H1 (cell line): ENCODE results near the gene TADA2B. TPM values are rescaled to one million over a fixed set of nuclear protein-coding genes. Genes with fewer than 3 reads are reported as not detected.

Experiments
- CTCF ChIA-PET: fragments of 300-600 bp; sonication (Branson Sonifier 250); formaldehyde crosslinking; loops from one replicate; lab custom pipeline; 2021; ENCODE audit not compliant: partially characterized antibody; lab: Charles Lee
- POLR2A ChIA-PET: fragments of 300-600 bp; sonication (Branson Sonifier 250); formaldehyde crosslinking; loops from one replicate; lab custom pipeline; 2021; ENCODE audit warnings: inconsistent platforms; ENCODE audit not compliant: partially characterized antibody; lab: Charles Lee
- DNase-seq, 2 experiments: peaks; one replicate each; pipeline versions ENCODE4 v3.0.0 to v3.0.0-alpha.2; 2010 to 2022; ENCODE audit warnings: low spot score in 2 of 2, low read depth in 1 of 2, mixed read lengths in 1 of 2
- FAIRE-seq: peaks from 2 replicates; lab custom pipeline; 2011; peaks lifted over from hg19 to GRCh38; lab: Jason Lieb, UNC
- H2AFZ ChIP-seq: 2 replicates; pipeline ENCODE4 v1.8.1; 2012; ENCODE audit warnings: low read length, inconsistent platforms
- H2AK5ac ChIP-seq: 2 replicates; pipeline ENCODE4 v1.6.1; 2013; ENCODE audit warnings: low read depth, low read length
- H2BK120ac ChIP-seq: replicated peaks from 2 replicates; pipeline ENCODE3; 2013; ENCODE audit warnings: low read depth, low read length, inconsistent platforms
- H2BK12ac ChIP-seq: 2 replicates; pipeline ENCODE4 v1.6.1; 2013; ENCODE audit warnings: low read depth, low read length
- H2BK15ac ChIP-seq: 2 replicates; pipeline ENCODE4 v1.6.1; 2013; ENCODE audit warnings: low read length
- H2BK20ac ChIP-seq: 2 replicates; pipeline ENCODE4 v1.6.1; 2013; ENCODE audit warnings: low read length
- H2BK5ac ChIP-seq: 2 replicates; pipeline ENCODE4 v1.6.1; 2013; ENCODE audit warnings: low read depth, low read length
- H3K14ac ChIP-seq: 2 replicates; pipeline ENCODE4 v1.6.1; 2013; ENCODE audit warnings: inconsistent platforms; ENCODE audit not compliant: insufficient read length
- H3K18ac ChIP-seq: 2 replicates; pipeline ENCODE4 v1.6.1; 2013; ENCODE audit warnings: low read length; ENCODE audit errors: extremely low read depth
- H3K23ac ChIP-seq: 2 replicates; pipeline ENCODE4 v1.6.1; 2013; ENCODE audit warnings: inconsistent platforms; ENCODE audit not compliant: insufficient read length
- H3K23me2 ChIP-seq: 2 replicates; pipeline ENCODE4 v1.6.1; 2013; ENCODE audit warnings: low read depth, low read length
- H3K27ac ChIP-seq: 2 replicates; pipeline ENCODE4 v1.6.1; 2011; ENCODE audit warnings: low read depth, low read length, inconsistent platforms
- H3K27me3 ChIP-seq, 4 experiments: replicated peaks in 1 of 4; 1 replicate in 1 of 4; 2 replicates in 3 of 4; pipeline versions ENCODE4 v1.6.1 to v1.8.1; 2011 to 2013; ENCODE audit warnings: low read length in 3 of 4, mild to moderate bottlenecking in 3 of 4, inconsistent platforms in 2 of 4, mixed read lengths in 2 of 4, moderate library complexity in 1 of 4; ENCODE audit not compliant: control insufficient read depth in 3 of 4, insufficient read depth in 3 of 4; ENCODE audit errors: extremely low read depth in 1 of 4
- H3K36me3 ChIP-seq, 4 experiments: 2 replicates each; pipeline versions ENCODE4 v1.6.1 to v1.8.1; 2011 to 2013; ENCODE audit warnings: mild to moderate bottlenecking in 4 of 4, low read length in 3 of 4, moderate library complexity in 2 of 4, control low read depth in 1 of 4, inconsistent platforms in 1 of 4; ENCODE audit not compliant: insufficient read depth in 4 of 4, control insufficient read depth in 2 of 4
- H3K4ac ChIP-seq: replicated peaks from 2 replicates; pipeline ENCODE3; 2013; ENCODE audit warnings: low read length, low read depth, mixed read lengths, inconsistent platforms; ENCODE audit not compliant: insufficient read length
- H3K4me1 ChIP-seq, 4 experiments: replicated peaks in 1 of 4; 1 replicate in 1 of 4; 2 replicates in 3 of 4; pipeline versions ENCODE4 v1.6.1 to v1.8.1; 2011 to 2013; ENCODE audit warnings: low read length in 3 of 4, inconsistent platforms in 2 of 4, mixed read lengths in 1 of 4; ENCODE audit not compliant: insufficient read depth in 4 of 4, control insufficient read depth in 3 of 4
- H3K4me2 ChIP-seq, 2 experiments: 2 replicates each; pipeline versions ENCODE4 v1.6.1 to v1.8.1; 2011 to 2013; ENCODE audit warnings: low read depth in 2 of 2, low read length in 2 of 2, control low read depth in 1 of 2, inconsistent platforms in 1 of 2, mild to moderate bottlenecking in 1 of 2; ENCODE audit not compliant: insufficient read depth in 1 of 2
- H3K4me3 ChIP-seq, 4 experiments: fragments of 200-600, 300-600 bp in 1 of 4; sonication (generic), shearing (Covaris generic), sonication (Bioruptor Twin) in 1 of 4; 2 replicates each; pipeline versions ENCODE4 v1.5.1 to v1.8.1; 2011 to 2016; ENCODE audit warnings: low read length in 4 of 4, low read depth in 3 of 4, control low read depth in 2 of 4, inconsistent platforms in 2 of 4, mild to moderate bottlenecking in 2 of 4, mixed read lengths in 1 of 4, moderate library complexity in 1 of 4; ENCODE audit not compliant: insufficient read depth in 2 of 4; ENCODE audit errors: extremely low read depth in 1 of 4
- H3K56ac ChIP-seq: replicated peaks from 2 replicates; pipeline ENCODE3; 2013; ENCODE audit warnings: low read depth, mild to moderate bottlenecking, mixed read lengths, low read length, inconsistent platforms; ENCODE audit not compliant: insufficient read length
- H3K79me1 ChIP-seq: 2 replicates; pipeline ENCODE4 v1.6.1; 2013; ENCODE audit warnings: low read depth, low read length, control low read depth
- H3K79me2 ChIP-seq, 2 experiments: 2 replicates each; pipeline versions ENCODE4 v1.6.1 to v1.8.1; 2012 to 2013; ENCODE audit warnings: low read length in 2 of 2, mild to moderate bottlenecking in 2 of 2, inconsistent platforms in 1 of 2; ENCODE audit not compliant: insufficient read depth in 2 of 2, control insufficient read depth in 1 of 2
- H3K9ac ChIP-seq, 4 experiments: replicated peaks in 1 of 4; 1 replicate in 1 of 4; 2 replicates in 3 of 4; pipeline versions ENCODE4 v1.6.1 to v1.8.1; 2011 to 2013; ENCODE audit warnings: low read depth in 3 of 4, low read length in 3 of 4, control low read depth in 2 of 4, mild to moderate bottlenecking in 2 of 4, moderate library complexity in 2 of 4, inconsistent platforms in 1 of 4; ENCODE audit errors: extremely low read depth in 1 of 4
- H3K9me3 ChIP-seq, 2 experiments: 2 replicates each; pipeline versions ENCODE4 v1.6.1 to v1.8.1; 2012 to 2013; ENCODE audit warnings: mild to moderate bottlenecking in 2 of 2, moderate library complexity in 2 of 2, control low read depth in 1 of 2, inconsistent platforms in 1 of 2, low read depth in 1 of 2, low read length in 1 of 2, mixed read lengths in 1 of 2; ENCODE audit not compliant: insufficient read depth in 2 of 2
- H4K20me1 ChIP-seq, 2 experiments: replicated peaks in 1 of 2; 2 replicates each; pipeline versions ENCODE3 to v1.8.1; 2011 to 2013; ENCODE audit warnings: inconsistent platforms in 2 of 2, low read length in 2 of 2, mild to moderate bottlenecking in 1 of 2; ENCODE audit not compliant: insufficient read depth in 2 of 2, control insufficient read depth in 1 of 2
- H4K5ac ChIP-seq: 2 replicates; pipeline ENCODE4 v1.6.1; 2013; ENCODE audit warnings: low read length, low read depth, mixed read lengths, inconsistent platforms; ENCODE audit not compliant: insufficient read length
- H4K8ac ChIP-seq: 2 replicates; pipeline ENCODE4 v1.8.0; 2013; ENCODE audit warnings: mild to moderate bottlenecking, moderate library complexity, low read length, inconsistent platforms; ENCODE audit not compliant: insufficient read depth; ENCODE audit errors: extremely low read depth
- H4K91ac ChIP-seq: replicated peaks from 2 replicates; pipeline ENCODE3; 2013; ENCODE audit warnings: low read length, mixed read lengths, inconsistent platforms; ENCODE audit not compliant: insufficient read length
- CHD2 ChIP-seq: IDR thresholded peaks from 2 replicates; pipeline ENCODE4 v1.6.1; 2012; ENCODE audit warnings: low read length, improper control_type of control experiment
- CREB1 ChIP-seq: IDR thresholded peaks from 2 replicates; pipeline ENCODE4 v1.6.1; 2012; ENCODE audit warnings: inconsistent platforms
- CTBP2 ChIP-seq: IDR thresholded peaks from 2 replicates; pipeline ENCODE4 v1.7.0; 2011; ENCODE audit warnings: borderline replicate concordance, mild to moderate bottlenecking, moderate library complexity, mixed read lengths, low read length; ENCODE audit not compliant: insufficient read depth, insufficient read length
- EGR1 ChIP-seq: IDR thresholded peaks from 2 replicates; pipeline ENCODE4 v1.6.1; 2011; ENCODE audit warnings: low read depth, low read length, borderline replicate concordance
- KDM4A ChIP-seq: IDR thresholded peaks from one replicate; pipeline ENCODE4 v1.7.1; 2012; ENCODE audit warnings: low read depth, mild to moderate bottlenecking, moderate library complexity, low read length, inconsistent platforms; ENCODE audit not compliant: severe bottlenecking
- NRF1 ChIP-seq: IDR thresholded peaks from 2 replicates; pipeline ENCODE4 v1.6.1; 2011; ENCODE audit warnings: mild to moderate bottlenecking, low read depth, low read length, improper control_type of control experiment
- PHF8 ChIP-seq: fragments of 200-600 bp; sonication (generic); conservative IDR thresholded peaks from 2 replicates; pipeline ENCODE4 v1.7.1; 2012; ENCODE audit warnings: low read depth, mild to moderate bottlenecking, inconsistent platforms, low read length, moderate library complexity
- SP2 ChIP-seq: IDR thresholded peaks from 2 replicates; pipeline ENCODE4 v1.6.1; 2012; ENCODE audit warnings: mild to moderate bottlenecking, low read length, inconsistent platforms
- SP4 ChIP-seq: IDR thresholded peaks from 2 replicates; pipeline ENCODE4 v1.6.1; 2012; ENCODE audit warnings: low read length, inconsistent platforms
- WGBS, 2 experiments: shearing (Covaris generic) in 1 of 2; methylation state at CpG; one replicate each; pipeline versions ENCODE4 v1.1.6 to v1.1.7; 2013 to 2015; ENCODE audit warnings: low lambda C conversion rate in 2 of 2, mixed read lengths in 2 of 2, inconsistent platforms in 1 of 2, low coverage in 1 of 2, missing lambda C conversion rate in 1 of 2; ENCODE audit not compliant: insufficient replicate concordance in 2 of 2, insufficient coverage in 1 of 2, insufficient read length in 1 of 2; ENCODE audit errors: extremely low coverage in 1 of 2, missing lambda C conversion rate in 1 of 2; 5-methylcytosine and 5-hydroxymethylcytosine counted together
- polyA plus RNA-seq, 7 experiments: library from polyadenylated mRNA; depleted of rRNA in 3 of 7; stranded (reverse) in 5 of 7; unstranded in 2 of 7; fragments of >200 nt in 5 of 7; fragments of 200-250 nt in 2 of 7; gene quantifications; 1 replicate in 5 of 7; 2 replicates in 1 of 7; 4 replicates in 1 of 7; pipeline versions ENCODE4 v1.2.1 to v1.2.3, GENCODE V29; 2011 to 2013; ENCODE audit warnings: missing spikeins in 2 of 7, mixed read lengths in 2 of 7
- total RNA-seq: library from RNA; stranded (reverse); fragmentation: NEBNext Ultra II Directional; extraction: Animal tissue kit (Norgen Biotek cat#: 25700); gene quantifications from 2 replicates; pipeline ENCODE4 v1.2.1, GENCODE V29; 2021
- TF ChIP-seq, protein P1 (sequence below), 3 experiments: IDR thresholded peaks; 1 replicate in 2 of 3; 2 replicates in 1 of 3; pipeline versions ENCODE4 v1.5.1 to v1.6.1; 2011; ENCODE audit warnings: low read length in 3 of 3, mild to moderate bottlenecking in 3 of 3, inconsistent platforms in 2 of 3, low read depth in 1 of 3, moderate library complexity in 1 of 3; ENCODE audit not compliant: insufficient read depth in 1 of 3; ENCODE audit errors: control extremely low read depth in 1 of 3
- TF ChIP-seq, protein P2 (sequence below): IDR thresholded peaks from 2 replicates; pipeline ENCODE4 v1.6.1; 2011; ENCODE audit warnings: low read depth, mild to moderate bottlenecking, low read length; ENCODE audit not compliant: insufficient read depth

TADA2B gene
- total and polyA plus RNA-seq, 2 of the 8 experiments (the other 6 are each of a cell fraction or from before 2014, with no cell fraction given), result 5.7 to 12.1 TPM

DNA sequence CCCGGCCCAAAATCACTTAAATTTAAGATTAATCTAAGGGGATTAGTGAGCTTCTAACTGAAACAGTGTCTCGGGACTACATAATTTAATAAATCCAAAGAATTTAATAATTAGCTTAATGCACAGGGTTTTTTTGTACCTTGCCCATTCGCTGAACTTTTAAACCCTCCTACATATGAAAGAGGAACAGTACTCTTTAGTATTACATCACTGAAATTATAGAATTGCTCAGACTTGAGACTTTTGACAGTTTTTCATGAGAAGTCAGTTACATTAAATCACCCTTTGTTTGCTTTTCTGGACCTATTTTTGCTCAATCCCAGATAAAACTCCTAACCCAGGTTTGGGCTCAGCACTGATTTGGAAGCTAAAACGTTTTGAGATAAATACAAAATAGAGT is 2.4 kb upstream of the TADA2B start:
- no peak overlapping the region for H3K18ac ChIP-seq
- no peak overlapping the region for H3K4ac ChIP-seq
- H2AFZ ChIP-seq, result no peak overlapping the region
- WGBS, 2 experiments, result 81% methylated on average over 4 of the region's 4 CpGs; no CpG with 5 or more reads in 1 of the 2 experiments
- no peak overlapping the region for H2BK120ac ChIP-seq
- peaks cover 3 to 14% of the 10 kb centered on the region in 2 experiments for H4K20me1 ChIP-seq
- H3K9me3 ChIP-seq, result no peaks in the 10 kb centered on the region
- no peak overlapping the region for H2BK5ac ChIP-seq
- no peak overlapping the region for H3K23ac ChIP-seq
- POLR2A ChIA-PET, result interaction anchor here (1.3 kb wide), 1 partner anchor 11 kb away, joined by 3 read pairs; no protein-coding TSS in a partner anchor
- no peak overlapping the region for H3K14ac ChIP-seq
- no peak overlapping the region for H3K4me3 ChIP-seq
- no peak overlapping the region for H2AK5ac ChIP-seq
- TF ChIP-seq NRF1 (no peak), CHD2 (no peak), PHF8 (no peak), CTBP2 (no peak), EGR1 (no peak), SP2 (no peak), CREB1 (no peak), SP4 (no peak), KDM4A (no peak)
- TF ChIP-seq, protein P1, sequence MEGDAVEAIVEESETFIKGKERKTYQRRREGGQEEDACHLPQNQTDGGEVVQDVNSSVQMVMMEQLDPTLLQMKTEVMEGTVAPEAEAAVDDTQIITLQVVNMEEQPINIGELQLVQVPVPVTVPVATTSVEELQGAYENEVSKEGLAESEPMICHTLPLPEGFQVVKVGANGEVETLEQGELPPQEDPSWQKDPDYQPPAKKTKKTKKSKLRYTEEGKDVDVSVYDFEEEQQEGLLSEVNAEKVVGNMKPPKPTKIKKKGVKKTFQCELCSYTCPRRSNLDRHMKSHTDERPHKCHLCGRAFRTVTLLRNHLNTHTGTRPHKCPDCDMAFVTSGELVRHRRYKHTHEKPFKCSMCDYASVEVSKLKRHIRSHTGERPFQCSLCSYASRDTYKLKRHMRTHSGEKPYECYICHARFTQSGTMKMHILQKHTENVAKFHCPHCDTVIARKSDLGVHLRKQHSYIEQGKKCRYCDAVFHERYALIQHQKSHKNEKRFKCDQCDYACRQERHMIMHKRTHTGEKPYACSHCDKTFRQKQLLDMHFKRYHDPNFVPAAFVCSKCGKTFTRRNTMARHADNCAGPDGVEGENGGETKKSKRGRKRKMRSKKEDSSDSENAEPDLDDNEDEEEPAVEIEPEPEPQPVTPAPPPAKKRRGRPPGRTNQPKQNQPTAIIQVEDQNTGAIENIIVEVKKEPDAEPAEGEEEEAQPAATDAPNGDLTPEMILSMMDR (IDR thresholded peaks at IDR 0.05; ENCODE audit: control extremely low read depth in 1 of 3, insufficient read depth in 1 of 3, low read depth in 1 of 3, low read length in 3 of 3), result no peak
- TF ChIP-seq, protein P2, sequence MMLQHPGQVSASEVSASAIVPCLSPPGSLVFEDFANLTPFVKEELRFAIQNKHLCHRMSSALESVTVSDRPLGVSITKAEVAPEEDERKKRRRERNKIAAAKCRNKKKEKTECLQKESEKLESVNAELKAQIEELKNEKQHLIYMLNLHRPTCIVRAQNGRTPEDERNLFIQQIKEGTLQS, result no peak
- TF ChIP-seq, all 59 proteins: peak for 0
- DNase-seq (no peak), FAIRE-seq (no peak)
- no peak overlapping the region for H2BK12ac ChIP-seq
- H3K23me2 ChIP-seq, result peaks cover 13% of the 10 kb centered on the region; the same call in 1 of the 2 replicates
- no peak overlapping the region for H2BK15ac ChIP-seq
- CTCF ChIA-PET, result interaction anchor here (1.0 to 9.7 kb wide), 7 partner anchors 9 to 123 kb away, joined by 3 to 108 read pairs (median 4); partner anchors contain the start of gene GRPEL1
- H3K4me2 ChIP-seq, result no peak overlapping the region
- H3K36me3 ChIP-seq, result no peaks in the 10 kb centered on the region
- H3K56ac ChIP-seq, result no peak overlapping the region
- H2BK20ac ChIP-seq, result no peak overlapping the region
- H3K79me2 ChIP-seq, result peaks cover 3 to 20% of the 10 kb centered on the region in 2 experiments; a peak in 3 of 4 replicates
- H4K5ac ChIP-seq, result no peak overlapping the region
- H3K9ac ChIP-seq, result no peak overlapping the region
- H3K27ac ChIP-seq, result no peak overlapping the region
- peaks cover 0 to 14% (median 8%) of the 10 kb centered on the region in 4 experiments; a peak in 5 of 7 replicates for H3K4me1 ChIP-seq
- peaks cover 14% of the 10 kb centered on the region for H3K79me1 ChIP-seq
- H4K8ac ChIP-seq, result no peak overlapping the region
- peaks cover 11 to 29% (median 20%) of the 10 kb centered on the region in 4 experiments for H3K27me3 ChIP-seq
- H4K91ac ChIP-seq, result no peak overlapping the region
